RKO (cell line): ENCODE measurements around the gene TTBK2.
A peak's percentile ranks its signal among the peaks of the same experiment; 100 is the strongest.

ENCODE experiments used
- DNase-seq: peaks from one replicate; pipeline ENCODE4 v3.0.0-alpha.2; 2016; ENCODE audit warnings: low spot score

Gene TTBK2

GRCh38 chr15:42727750-42728381, 192.7 kb downstream of the TTBK2 start:
- no peak for DNase-seq

- DNase-seq: no peak
These were observed 194.5 kb downstream of the TTBK2 start for GRCh38 chr15:42726114-42726513.

- DNase-seq: no peak
These were observed 195.2 kb downstream of the TTBK2 start for GRCh38 chr15:42725331-42725903.

- DNase-seq: no peak
These were observed 196.3 kb downstream of the TTBK2 start for GRCh38 chr15:42724276-42724675.

GRCh38 chr15:42723068-42723467, 197.5 kb downstream of the TTBK2 start:
- peak; percentile 25 for DNase-seq

GRCh38 chr15:42721916-42722315, 198.7 kb downstream of the TTBK2 start:
- no peak for DNase-seq

GRCh38 chr15:42721016-42721415, 199.6 kb downstream of the TTBK2 start:
- DNase-seq: no peak

GRCh38 chr15:42720071-42720470, 200.5 kb downstream of the TTBK2 start:
- DNase-seq: no peak

GRCh38 chr15:42719043-42719442, 201.5 kb downstream of the TTBK2 start:
- no peak for DNase-seq

GRCh38 chr15:42716626-42717025, 204.0 kb downstream of the TTBK2 start:
- DNase-seq: no peak

GRCh38 chr15:42716125-42716524, 204.5 kb downstream of the TTBK2 start:
- no peak for DNase-seq

GRCh38 chr15:42712584-42712983, 208.0 kb downstream of the TTBK2 start:
- DNase-seq: no peak

GRCh38 chr15:42711746-42712145, 208.8 kb downstream of the TTBK2 start:
- no peak for DNase-seq

GRCh38 chr15:42710662-42711061, 209.9 kb downstream of the TTBK2 start:
- DNase-seq: no peak

- no peak for DNase-seq
These were observed 212.6 kb downstream of the TTBK2 start for GRCh38 chr15:42707873-42708544.

- no peak for DNase-seq
These were observed 213.5 kb downstream of the TTBK2 start for GRCh38 chr15:42707068-42707467.

- DNase-seq: no peak
These were observed 215.2 kb downstream of the TTBK2 start for GRCh38 chr15:42705336-42705735.

GRCh38 chr15:42704492-42704926, 216.1 kb downstream of the TTBK2 start:
- peak; percentile 65 for DNase-seq

GRCh38 chr15:42696626-42697025, 224.0 kb downstream of the TTBK2 start:
- DNase-seq: no peak

- DNase-seq: no peak
These were observed 225.0 kb downstream of the TTBK2 start for GRCh38 chr15:42695527-42696071.

GRCh38 chr15:42694398-42694797, 226.2 kb downstream of the TTBK2 start:
- DNase-seq: no peak

- no peak for DNase-seq
These were observed 226.6 kb downstream of the TTBK2 start for GRCh38 chr15:42693942-42694341.

- no peak for DNase-seq
These were observed 227.1 kb downstream of the TTBK2 start for GRCh38 chr15:42693496-42693895.
